Lung (tissue), 12 donors: Measurements from ENCODE around the gene VKORC1. TPM values are rescaled to one million over a fixed set of nuclear protein-coding genes. Genes with fewer than 3 reads are reported as not detected.
"Not testable (repeated sequence)": the region's sequence is repeated elsewhere in the genome, so short reads cannot be mapped to it uniquely, and the experiment has no call there.

ENCODE experiments used
- ATAC-seq: fragments of 200-7000 bp; cut with Tn5 transposase; one replicate; pipeline ENCODE4 v1.9.1; 2020; ENCODE audit warnings: moderate number of reproducible peaks; ENCODE audit not compliant: insufficient read depth, low FRiP score
- DNase-seq, 3 donors: peaks; one replicate each; pipeline ENCODE4 v3.0.0-alpha.2; 2013 to 2017
- H3K27ac ChIP-seq, 2 donors: one replicate each; pipeline ENCODE4 v1.5.1; 2013; ENCODE audit warnings: mild to moderate bottlenecking in 2 of 2, moderate library complexity in 2 of 2, control low read depth in 1 of 2, inconsistent platforms in 1 of 2, low read depth in 1 of 2, low read length in 1 of 2
- H3K27me3 ChIP-seq, 3 donors: one replicate each; pipeline ENCODE4 v1.5.1; 2013; ENCODE audit warnings: low read length in 2 of 3; ENCODE audit not compliant: control insufficient read depth in 3 of 3, insufficient read depth in 3 of 3
- H3K36me3 ChIP-seq, 4 donors: one replicate each; pipeline ENCODE4 v1.5.1; 2013; ENCODE audit warnings: low read length in 4 of 4, mild to moderate bottlenecking in 1 of 4, moderate library complexity in 1 of 4; ENCODE audit not compliant: control insufficient read depth in 4 of 4, insufficient read depth in 4 of 4
- H3K4me1 ChIP-seq, 5 donors: one replicate each; pipeline ENCODE4 v1.5.1; 2013; ENCODE audit warnings: low read length in 5 of 5, mild to moderate bottlenecking in 2 of 5, moderate library complexity in 1 of 5; ENCODE audit not compliant: control insufficient read depth in 5 of 5, insufficient read depth in 5 of 5
- H3K4me3 ChIP-seq: one replicate; pipeline ENCODE4 v1.5.1; 2013; ENCODE audit warnings: mild to moderate bottlenecking, control low read depth, moderate library complexity
- H3K9ac ChIP-seq, 2 donors: one replicate each; pipeline ENCODE4 v1.5.1; 2013; ENCODE audit warnings: low read length in 2 of 2, control low read depth in 1 of 2; ENCODE audit not compliant: insufficient read depth in 1 of 2
- H3K9me3 ChIP-seq, 4 donors: one replicate each; pipeline ENCODE4 v1.5.1; 2013; ENCODE audit warnings: low read length in 3 of 4, mild to moderate bottlenecking in 1 of 4, moderate library complexity in 1 of 4; ENCODE audit not compliant: control insufficient read depth in 4 of 4, insufficient read depth in 3 of 4
- CTCF ChIP-seq: IDR thresholded peaks from 2 replicates; pipeline ENCODE4 v1.5.1; 2012; ENCODE audit warnings: mild to moderate bottlenecking; ENCODE audit errors: control extremely low read depth, extremely low read depth
- WGBS, 2 donors: extraction: QIAGEN DNeasy Blood & Tissue Kit; methylation state at CpG; one replicate each; pipeline ENCODE4 v1.1.7; 2013; 5-methylcytosine and 5-hydroxymethylcytosine counted together
- polyA plus RNA-seq, 2 donors: library from polyadenylated mRNA; stranded (reverse); fragments of 200-250 nt; gene quantifications; one replicate each; pipeline ENCODE4 v1.2.1, GENCODE V29; 2013
- total RNA-seq, 2 donors: library from RNA; depleted of rRNA in 1 of 2; stranded (reverse); fragments of >200 nt in 1 of 2; gene quantifications; one replicate each; pipeline ENCODE4 v1.2.1, GENCODE V29; 2014 to 2021
- donor health status: control.
- donor health status: control.
- donor health status: Bipolar disorder and iron deficiency.
- donor health status: healthy.
- donor health status: DM: yes; HTN: yes; CAD: no.

Gene VKORC1
- total and polyA plus RNA-seq, 4 donors: 49.4 to 118 (median 70.5) TPM

GRCh38 chr16:31138621-31139578 is 44.3 kb upstream of the VKORC1 start:
- no peak for TF ChIP-seq CTCF
- Histone ChIP-seq H3K27me3 (no peaks in the 10 kb centered on the region), H3K4me3 (no peak overlapping the region), H3K9me3 (no peaks in the 10 kb centered on the region), H3K9ac (peak overlapping the region; percentile 30 to 32), H3K4me1 (peaks cover 7 to 45% (median 20%) of the 10 kb centered on the region in 5 donors), H3K27ac (peak overlapping the region; percentile 24 to 88), H3K36me3 (no peaks in the 10 kb centered on the region)
- DNase-seq: peak; percentile 71 to 81 (median 79)
- ATAC-seq: peak; percentile 10
- WGBS, 2 donors: 55 to 67% methylated on average over 26 to 27 of the region's 27 CpGs

GRCh38 chr16:31136822-31137499 is 42.4 kb upstream of the VKORC1 start:
- H3K9me3 ChIP-seq, H3K9ac ChIP-seq, H3K4me3 ChIP-seq, ATAC-seq, DNase-seq, H3K36me3 ChIP-seq, H3K27me3 ChIP-seq, H3K27ac ChIP-seq: not testable (repeated sequence)
- H3K4me1 ChIP-seq: peaks cover 7 to 49% (median 18%) of the 10 kb centered on the region in 5 donors
- 79 to 86% methylated on average over 20 of the region's 20 CpGs for WGBS, 2 donors

GRCh38 chr16:31136287-31136662 is 41.7 kb upstream of the VKORC1 start:
- Histone ChIP-seq H3K4me3 (no peak overlapping the region), H3K27ac (no peak overlapping the region), H3K4me1 (peaks cover 2 to 45% (median 13%) of the 10 kb centered on the region in 5 donors), H3K27me3 (no peaks in the 10 kb centered on the region), H3K9ac (no peak overlapping the region), H3K36me3 (peaks cover 0 to 15% (median 9%) of the 10 kb centered on the region in 4 donors), H3K9me3 (no peaks in the 10 kb centered on the region)
- ATAC-seq (no peak), DNase-seq (no peak)
- no peak for TF ChIP-seq CTCF
- 81 to 93% methylated on average over 6 of the region's 6 CpGs for WGBS, 2 donors
